CD4-positive, CD25-positive, alpha-beta regulatory T cell (primary cell): ENCODE data around the gene PYROXD2. TPM values are rescaled to one million over a fixed set of nuclear protein-coding genes. Genes with fewer than 3 reads are reported as not detected.

Experiments
- ATAC-seq, 2 donors: fragments of 150-1000 bp; cut with Tn5 transposase; one replicate each; pipeline ENCODE4 v1.10.0; 2021; ENCODE audit warnings: low read depth in 2 of 2, moderate number of reproducible peaks in 2 of 2, moderate library complexity in 1 of 2
- DNase-seq, 3 donors: peaks; one replicate each; pipeline versions ENCODE4 v3.0.0 to v3.0.0-alpha.2; 2012 to 2022; ENCODE audit warnings: mixed read lengths in 1 of 3
- H3K27ac ChIP-seq: one replicate; pipeline ENCODE4 v1.7.0; 2013; ENCODE audit warnings: mild to moderate bottlenecking, low read length; ENCODE audit not compliant: insufficient read depth, poor library complexity, severe bottlenecking
- H3K27me3 ChIP-seq: one replicate; pipeline ENCODE4 v1.7.0; 2013; ENCODE audit warnings: low read length; ENCODE audit not compliant: control insufficient read depth, insufficient read depth
- H3K36me3 ChIP-seq: one replicate; pipeline ENCODE4 v1.7.0; 2013; ENCODE audit warnings: mild to moderate bottlenecking, low read length, moderate library complexity; ENCODE audit not compliant: control insufficient read depth, insufficient read depth
- H3K4me1 ChIP-seq: 2 replicates; pipeline ENCODE4 v1.7.0; 2013; ENCODE audit warnings: mild to moderate bottlenecking, low read length; ENCODE audit not compliant: insufficient read depth, control insufficient read depth, poor library complexity, severe bottlenecking
- H3K4me3 ChIP-seq: one replicate; pipeline ENCODE4 v1.7.0; 2013; ENCODE audit warnings: low read depth, mild to moderate bottlenecking, low read length, moderate library complexity
- H3K9me3 ChIP-seq, 2 experiments: 1 replicate in 1 of 2; 2 replicates in 1 of 2; pipeline ENCODE4 v1.7.0; 2013; ENCODE audit warnings: low read length in 2 of 2, mild to moderate bottlenecking in 1 of 2, moderate library complexity in 1 of 2; ENCODE audit not compliant: control insufficient read depth in 2 of 2
- H3K27ac Mint-ChIP-seq, 3 donors: one replicate each; pipeline ENCODE4 v1.8.0; 2020 to 2022; ENCODE audit warnings: mild to moderate bottlenecking in 3 of 3, mixed read lengths in 3 of 3, moderate library complexity in 2 of 3
- H3K27me3 Mint-ChIP-seq: one replicate; pipeline ENCODE4 v1.8.0; 2022; ENCODE audit warnings: mild to moderate bottlenecking, mixed read lengths
- H3K36me3 Mint-ChIP-seq: one replicate; pipeline ENCODE4 v1.8.0; 2020; ENCODE audit warnings: mixed read lengths
- H3K4me1 Mint-ChIP-seq, 4 donors: one replicate each; pipeline ENCODE4 v1.8.0; 2020 to 2022; ENCODE audit warnings: mixed read lengths in 4 of 4, mild to moderate bottlenecking in 1 of 4
- H3K4me3 Mint-ChIP-seq, 4 donors: one replicate each; pipeline ENCODE4 v1.8.0; 2020 to 2022; ENCODE audit warnings: mild to moderate bottlenecking in 4 of 4, mixed read lengths in 4 of 4, moderate library complexity in 3 of 4
- H3K9me3 Mint-ChIP-seq, 7 donors: one replicate each; pipeline ENCODE4 v1.8.0; 2020 to 2022; ENCODE audit warnings: mixed read lengths in 7 of 7, mild to moderate bottlenecking in 3 of 7, moderate library complexity in 2 of 7
- polyA plus RNA-seq, 4 donors: library from polyadenylated mRNA; unstranded; fragments of 300-500 nt; fragmentation: Illumina TruSeq; gene quantifications; one replicate each; pipeline ENCODE4 v1.2.3, GENCODE V29; 2021
- total RNA-seq: library from RNA; stranded (reverse); gene quantifications from one replicate; pipeline ENCODE4 v1.2.3, GENCODE V29; 2022

PYROXD2 gene
- total and polyA plus RNA-seq, 5 donors from 2014 or later, result 0.34 to 17.8 (median 1.7) TPM

DNA sequence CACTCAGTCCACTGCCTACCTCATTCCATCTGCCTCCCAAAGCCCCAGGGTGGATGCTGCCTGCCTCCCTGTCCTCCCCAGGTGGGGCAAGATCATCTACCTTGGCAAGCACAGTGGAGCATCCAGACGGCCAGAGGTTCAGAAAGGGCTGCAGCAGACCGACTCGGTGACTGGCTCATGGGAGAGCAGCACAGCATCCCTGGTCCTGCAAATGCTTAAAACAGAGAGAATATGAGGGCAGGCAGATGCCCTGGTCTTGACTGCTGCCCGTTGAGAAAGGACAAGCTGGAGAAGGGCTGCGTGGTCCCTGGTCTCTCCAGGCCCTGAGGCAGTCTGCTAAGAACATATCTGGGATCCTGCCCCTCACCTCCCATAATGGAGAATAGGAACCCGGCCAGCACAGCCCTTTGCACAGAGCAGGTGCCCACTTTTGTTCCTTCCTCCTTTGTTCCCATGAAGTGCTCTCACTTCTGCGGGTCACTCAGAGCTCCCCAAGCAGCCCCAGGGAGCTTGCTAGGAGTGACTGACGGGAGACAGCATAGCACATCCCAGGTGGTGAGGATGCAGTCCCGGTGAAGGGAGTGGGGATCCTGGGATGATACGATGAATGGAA is 30.3 kb upstream of the PYROXD2 start:
- Histone ChIP-seq H3K4me1 (peaks cover 32% of the 10 kb centered on the region), H3K36me3 (peaks cover 30% of the 10 kb centered on the region), H3K4me3 (peak overlapping the region; percentile 86), H3K27ac (no peak overlapping the region), H3K27me3 (peaks cover 4% of the 10 kb centered on the region), H3K9me3 (peaks cover 0 to 2% of the 10 kb centered on the region in 2 experiments)
- H3K27me3 Mint-ChIP-seq, result peaks cover 7% of the 10 kb centered on the region
- H3K9me3 Mint-ChIP-seq, result no peaks in the 10 kb centered on the region
- DNase-seq (no peak), ATAC-seq (no peak)
- H3K36me3 Mint-ChIP-seq, result peaks cover 26% of the 10 kb centered on the region
- peak overlapping the region; percentile 96 to 97 (median 96) for H3K27ac Mint-ChIP-seq
- H3K4me1 Mint-ChIP-seq, result peaks cover 17 to 63% (median 37%) of the 10 kb centered on the region in 4 donors
- peak overlapping the region; percentile 94 to 98 (median 96) for H3K4me3 Mint-ChIP-seq

DNA sequence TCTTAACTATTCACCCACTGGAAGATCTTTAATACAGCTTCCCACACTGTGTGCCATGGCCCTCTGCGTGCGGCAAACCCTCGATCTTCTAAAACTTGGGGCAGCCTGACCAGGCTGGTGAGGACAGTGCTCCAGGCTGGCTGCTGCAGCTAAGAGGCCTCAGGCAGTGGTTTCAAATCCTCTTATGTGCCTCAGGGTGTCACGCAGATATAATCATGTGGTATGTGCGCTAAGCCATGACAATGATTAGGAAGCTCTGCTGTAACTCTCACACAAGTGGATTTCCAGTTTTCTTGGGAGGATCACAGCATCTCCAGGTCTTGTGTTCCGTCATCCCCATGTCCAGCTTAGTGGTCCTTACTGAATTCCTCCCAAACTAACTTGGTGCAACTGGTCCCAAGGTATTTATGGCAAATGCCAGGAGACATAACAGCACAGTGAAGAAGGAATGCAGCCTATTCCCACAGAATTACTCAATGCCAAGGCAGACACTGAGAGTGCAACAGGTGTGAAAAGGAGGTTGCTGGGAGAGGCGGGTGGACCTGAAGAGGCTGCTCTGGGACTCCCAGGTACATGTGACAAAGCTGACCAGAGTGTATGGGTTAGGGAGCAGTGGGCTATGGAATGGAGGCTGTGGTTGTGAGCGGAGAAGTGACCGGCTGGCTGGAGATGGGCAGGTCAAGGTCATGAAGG is 29.5 kb upstream of the PYROXD2 start:
- Histone ChIP-seq H3K4me3 (no peak overlapping the region), H3K27ac (no peak overlapping the region), H3K4me1 (peaks cover 32% of the 10 kb centered on the region), H3K9me3 (peaks cover 0 to under 1% of the 10 kb centered on the region in 2 experiments), H3K27me3 (peaks cover 4% of the 10 kb centered on the region), H3K36me3 (peaks cover 33% of the 10 kb centered on the region)
- Mint-ChIP-seq H3K27me3 (peaks cover 2% of the 10 kb centered on the region), H3K4me1 (peaks cover 22 to 68% (median 38%) of the 10 kb centered on the region in 4 donors), H3K9me3 (peaks cover 0 to 1% (median 0%) of the 10 kb centered on the region in 7 donors), H3K4me3 (peak overlapping the region; percentile 93 to 96 (median 94)), H3K27ac (peak overlapping the region; percentile 60 to 97 (median 77)), H3K36me3 (peaks cover 34% of the 10 kb centered on the region)
- no peak for DNase-seq
- no peak for ATAC-seq

DNA sequence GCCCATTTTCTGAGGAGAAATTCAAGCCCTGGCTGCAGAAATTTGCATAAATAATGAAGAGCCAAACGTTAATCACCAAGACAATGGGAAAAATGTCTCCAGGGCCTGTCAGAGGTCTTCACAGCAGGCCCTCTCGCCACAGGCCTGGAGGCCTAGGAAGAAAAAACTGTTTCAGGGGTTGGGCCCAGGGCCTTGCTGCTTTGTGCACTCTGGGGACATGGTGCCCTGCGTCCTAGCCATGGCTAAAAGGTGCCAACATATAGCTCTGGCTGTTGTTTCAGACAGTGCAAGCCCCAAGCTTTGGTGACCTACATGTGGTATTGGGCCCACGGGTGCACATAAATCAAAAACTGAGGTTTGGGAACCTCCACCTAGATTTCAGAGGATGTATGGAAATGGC is 23.7 kb upstream of the PYROXD2 start:
- ATAC-seq (no peak), DNase-seq (no peak)
- Histone ChIP-seq H3K27ac (no peak overlapping the region), H3K9me3 (no peaks in the 10 kb centered on the region), H3K4me3 (no peak overlapping the region), H3K36me3 (peaks cover 67% of the 10 kb centered on the region), H3K27me3 (no peaks in the 10 kb centered on the region), H3K4me1 (peaks cover 8% of the 10 kb centered on the region)
- Mint-ChIP-seq H3K4me1 (peaks cover 17 to 36% (median 23%) of the 10 kb centered on the region in 4 donors), H3K27ac (no peak overlapping the region), H3K9me3 (peaks cover 0 to 2% (median 0%) of the 10 kb centered on the region in 7 donors), H3K36me3 (peaks cover 60% of the 10 kb centered on the region), H3K4me3 (no peak overlapping the region), H3K27me3 (no peaks in the 10 kb centered on the region)

DNA sequence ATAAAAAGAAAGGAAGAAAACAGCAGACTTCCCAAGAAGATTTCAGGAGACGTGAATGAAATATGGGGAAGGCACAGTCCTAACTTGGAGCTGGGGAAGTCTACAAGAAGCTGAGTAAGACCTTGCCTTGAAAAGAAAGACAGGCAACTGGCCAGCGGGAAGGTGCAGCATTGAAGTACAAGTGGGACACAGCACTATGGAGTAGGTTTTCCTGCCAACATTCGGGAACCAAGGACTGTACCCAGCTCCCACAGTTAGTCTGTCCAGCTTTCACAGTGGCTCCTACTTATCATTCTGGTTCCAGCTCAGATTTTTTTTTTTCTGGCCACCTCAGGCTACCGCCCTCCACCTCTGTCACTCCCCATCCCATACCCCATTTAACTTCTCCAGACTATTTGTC is 21.7 kb upstream of the PYROXD2 start:
- Mint-ChIP-seq H3K27ac (no peak overlapping the region), H3K9me3 (peaks cover 0 to 4% (median 2%) of the 10 kb centered on the region in 7 donors), H3K27me3 (no peaks in the 10 kb centered on the region), H3K4me1 (peaks cover 9 to 19% (median 15%) of the 10 kb centered on the region in 4 donors), H3K4me3 (no peak overlapping the region), H3K36me3 (peaks cover 65% of the 10 kb centered on the region)
- Histone ChIP-seq H3K27me3 (no peaks in the 10 kb centered on the region), H3K9me3 (peaks cover 0 to 4% of the 10 kb centered on the region in 2 experiments), H3K36me3 (peaks cover 69% of the 10 kb centered on the region), H3K4me1 (no peaks in the 10 kb centered on the region), H3K27ac (no peak overlapping the region), H3K4me3 (no peak overlapping the region)
- DNase-seq, result no peak
- ATAC-seq, result no peak

DNA sequence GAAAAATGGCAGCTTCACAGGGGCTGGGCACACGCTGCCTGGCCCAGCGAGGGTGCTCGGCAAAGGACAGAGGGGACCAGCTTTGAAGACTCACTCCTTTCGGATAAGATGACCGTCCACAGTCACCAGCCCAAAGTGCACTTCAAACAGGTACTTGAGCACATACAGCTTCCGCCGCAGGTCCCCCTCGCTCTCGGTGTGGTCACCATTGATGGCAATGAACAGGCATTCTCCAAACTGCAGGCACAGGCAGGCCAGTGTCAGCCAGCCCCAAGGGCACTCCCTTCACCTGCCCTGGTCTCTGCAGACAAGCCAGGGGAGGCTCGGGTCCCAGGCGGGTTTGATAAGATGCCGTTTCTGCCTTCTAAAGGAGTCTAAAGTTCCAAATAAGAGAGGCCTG is 20.2 kb upstream of the PYROXD2 start:
- Mint-ChIP-seq H3K4me1 (peaks cover 0 to 9% (median 7%) of the 10 kb centered on the region in 4 donors), H3K4me3 (no peak overlapping the region), H3K36me3 (peaks cover 67% of the 10 kb centered on the region), H3K27ac (peak overlapping the region in 1 of 3 donors; percentile 87), H3K27me3 (no peaks in the 10 kb centered on the region), H3K9me3 (peaks cover 0 to 4% (median 2%) of the 10 kb centered on the region in 7 donors)
- no peak overlapping the region for H3K4me3 ChIP-seq
- no peak for DNase-seq
- ATAC-seq, result no peak
- H3K27me3 ChIP-seq, result no peaks in the 10 kb centered on the region
- peaks cover 75% of the 10 kb centered on the region for H3K36me3 ChIP-seq
- H3K4me1 ChIP-seq, result no peaks in the 10 kb centered on the region
- no peak overlapping the region for H3K27ac ChIP-seq
- H3K9me3 ChIP-seq, result peaks cover 0 to 4% of the 10 kb centered on the region in 2 experiments

DNA sequence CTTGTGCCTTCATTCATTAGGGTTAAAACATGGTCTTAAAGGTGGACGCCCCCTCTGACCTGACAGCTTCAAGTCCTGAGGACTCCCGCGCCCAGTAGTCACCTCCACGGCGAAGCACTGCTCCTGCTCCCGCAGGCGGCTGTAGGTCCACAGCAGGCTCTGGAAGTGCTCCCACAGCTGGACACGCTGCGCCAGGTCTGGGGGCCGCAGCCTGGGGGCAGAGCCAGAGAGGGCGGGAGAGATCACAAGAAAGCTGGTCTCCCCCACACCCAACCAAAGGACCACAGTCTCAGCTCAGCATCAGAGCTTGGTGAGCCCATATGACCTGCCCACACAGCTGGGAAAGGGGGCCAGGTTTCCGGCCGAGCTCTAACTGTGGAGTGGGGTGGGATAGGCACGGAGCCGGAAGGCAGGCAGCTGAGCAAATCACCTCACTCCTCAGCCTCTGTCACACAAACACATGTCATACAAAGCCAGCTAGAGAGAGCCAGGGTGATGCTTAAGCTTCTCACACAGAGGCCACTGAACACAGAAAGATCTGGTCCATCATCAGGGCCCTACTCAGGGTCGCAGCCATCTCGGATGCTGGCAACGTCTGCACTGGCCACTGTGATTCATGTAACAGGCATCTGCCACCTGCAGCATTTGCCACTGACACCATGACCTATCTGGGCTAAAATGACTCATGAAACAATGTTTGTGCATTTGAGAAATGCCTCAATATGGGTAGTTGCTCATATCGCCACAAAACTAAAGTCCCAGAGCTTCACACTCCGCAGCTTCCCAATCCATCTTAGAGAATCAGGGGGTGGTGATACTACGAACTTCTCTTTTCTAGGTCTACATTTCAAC is 19.1 kb upstream of the PYROXD2 start:
- no peak overlapping the region for H3K27ac Mint-ChIP-seq
- peaks cover 57% of the 10 kb centered on the region for H3K36me3 Mint-ChIP-seq
- peaks cover 0 to 4% (median 2%) of the 10 kb centered on the region in 7 donors for H3K9me3 Mint-ChIP-seq

DNA sequence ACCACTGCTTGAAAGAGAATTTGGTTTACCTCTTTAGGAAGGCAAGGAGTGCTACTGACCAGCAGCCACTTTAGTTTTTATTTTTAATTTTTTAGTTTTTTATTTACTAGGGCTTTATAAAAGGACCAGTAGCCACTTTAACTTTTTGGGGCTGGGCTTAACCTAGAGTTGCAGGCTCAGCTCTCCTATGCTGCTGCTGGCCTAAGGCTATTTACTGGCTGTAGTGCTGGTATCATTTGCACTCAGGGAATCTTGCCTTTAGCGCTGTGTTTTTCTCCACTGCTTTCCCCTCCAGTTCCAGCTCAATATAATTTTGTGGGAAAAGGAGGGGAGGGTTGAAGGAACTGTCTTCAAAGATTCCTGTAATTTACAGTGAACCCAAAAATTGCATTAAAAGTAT is 18.4 kb upstream of the PYROXD2 start:
- H3K27ac ChIP-seq, result no peak overlapping the region
- DNase-seq, result no peak
- no peak for ATAC-seq
- Mint-ChIP-seq H3K9me3 (peaks cover 0 to 4% (median 2%) of the 10 kb centered on the region in 7 donors), H3K27me3 (no peaks in the 10 kb centered on the region), H3K4me3 (no peak overlapping the region), H3K36me3 (peaks cover 54% of the 10 kb centered on the region), H3K4me1 (peaks cover 0 to 6% (median under 1%) of the 10 kb centered on the region in 4 donors), H3K27ac (no peak overlapping the region)
- peaks cover 0 to 4% of the 10 kb centered on the region in 2 experiments for H3K9me3 ChIP-seq
- H3K36me3 ChIP-seq, result peaks cover 76% of the 10 kb centered on the region
- no peaks in the 10 kb centered on the region for H3K4me1 ChIP-seq
- H3K27me3 ChIP-seq, result no peaks in the 10 kb centered on the region
- H3K4me3 ChIP-seq, result no peak overlapping the region

More for the DNA sequence above, 19.1 kb upstream of the PYROXD2 start:
- no peak overlapping the region for H3K4me3 Mint-ChIP-seq
- Histone ChIP-seq H3K36me3 (peaks cover 78% of the 10 kb centered on the region), H3K4me3 (no peak overlapping the region), H3K27me3 (no peaks in the 10 kb centered on the region), H3K27ac (no peak overlapping the region), H3K9me3 (peaks cover 0 to 4% of the 10 kb centered on the region in 2 experiments), H3K4me1 (no peaks in the 10 kb centered on the region)
- ATAC-seq, result no peak
- peaks cover 0 to 7% (median under 1%) of the 10 kb centered on the region in 4 donors for H3K4me1 Mint-ChIP-seq
- no peaks in the 10 kb centered on the region for H3K27me3 Mint-ChIP-seq
- no peak for DNase-seq
